ENCODE data around the gene FITM1.

- TF ChIP-seq CTCF (IDR thresholded peaks at IDR 0.05) (no peak), POLR2A (IDR thresholded peaks at IDR 0.05) (no peak)
Measured at GRCh38 chr14:24085215-24085614, 45.2 kb upstream of the FITM1 start.
